OCI-LY1 (cell line): ENCODE results near the gene GPR148.

Experiments used
- H2AFZ ChIP-seq: fragments of 200-600 bp; sonication (generic), shearing (Covaris generic); 2 replicates; pipeline ENCODE4 v1.6.0; 2014; ENCODE audit warnings: antibody characterized with exemption, mild to moderate bottlenecking, low read length
- H3F3A ChIP-seq: fragments of 200-600 bp; sonication (generic), shearing (Covaris generic); 2 replicates; pipeline ENCODE4 v1.6.0; 2014; ENCODE audit warnings: mild to moderate bottlenecking, antibody characterized with exemption, low read length, moderate library complexity; ENCODE audit not compliant: insufficient read depth
- H3K27ac ChIP-seq: fragments of 200-600 bp; sonication (generic); 2 replicates; pipeline ENCODE4 v1.5.1; 2014; ENCODE audit warnings: low read length, mixed run types, mild to moderate bottlenecking, low read depth; ENCODE audit not compliant: poor library complexity, severe bottlenecking
- H3K27me3 ChIP-seq: fragments of 200-600 bp; sonication (generic); 2 replicates; pipeline ENCODE4 v1.6.0; 2014; ENCODE audit warnings: antibody characterized with exemption, mild to moderate bottlenecking, low read length, moderate library complexity; ENCODE audit not compliant: insufficient read depth
- H3K36me3 ChIP-seq: fragments of 200-600 bp; sonication (generic); 2 replicates; pipeline ENCODE4 v1.6.1; 2014; ENCODE audit warnings: mild to moderate bottlenecking, antibody characterized with exemption, low read length, moderate library complexity, mixed read lengths; ENCODE audit not compliant: insufficient read depth
- H3K4me1 ChIP-seq: fragments of 200-600 bp; sonication (generic); 2 replicates; pipeline ENCODE4 v1.5.1; 2014; ENCODE audit warnings: mild to moderate bottlenecking, low read length, moderate library complexity; ENCODE audit not compliant: insufficient read depth, severe bottlenecking
- H3K4me2 ChIP-seq: fragments of 200-600 bp; sonication (generic), shearing (Covaris generic); 2 replicates; pipeline ENCODE4 v1.6.1; 2014; ENCODE audit warnings: low read length
- H3K4me3 ChIP-seq: fragments of 200-600 bp; sonication (generic); 2 replicates; pipeline ENCODE4 v1.5.1; 2014; ENCODE audit warnings: low read length, low read depth, mild to moderate bottlenecking, mixed read lengths; ENCODE audit not compliant: poor library complexity, severe bottlenecking
- H3K79me2 ChIP-seq: fragments of 200-600 bp; shearing (Covaris generic); 2 replicates; pipeline ENCODE4 v1.6.1; 2016; ENCODE audit warnings: mixed run types, low read length, mixed read lengths; ENCODE audit not compliant: insufficient read depth
- H3K9ac ChIP-seq: fragments of 200-600 bp; sonication (generic), shearing (Covaris generic); 2 replicates; pipeline ENCODE4 v1.6.1; 2014; ENCODE audit warnings: mild to moderate bottlenecking, low read length, mixed read lengths
- H3K9me2 ChIP-seq: fragments of 200-600 bp; sonication (generic), shearing (Covaris generic); 2 replicates; pipeline ENCODE4 v1.6.1; 2014; ENCODE audit warnings: low read depth, mild to moderate bottlenecking, low read length, mixed read lengths
- H3K9me3 ChIP-seq: fragments of 200-600 bp; shearing (Covaris generic); 2 replicates; pipeline ENCODE4 v1.6.1; 2014; ENCODE audit warnings: low read length, mixed read lengths
- H4K20me1 ChIP-seq: fragments of 200-600 bp; sonication (generic), shearing (Covaris generic); 2 replicates; pipeline ENCODE4 v1.6.0; 2016; ENCODE audit warnings: mild to moderate bottlenecking, low read length; ENCODE audit not compliant: insufficient read depth
- CTCF ChIP-seq: fragments of 200-600 bp; sonication (generic), shearing (Covaris generic); IDR thresholded peaks from 2 replicates; pipeline ENCODE4 v1.5.1; 2017; ENCODE audit warnings: mild to moderate bottlenecking, antibody characterized with exemption, low read length, moderate library complexity, mixed read lengths
- EZH2 ChIP-seq: fragments of 200-600 bp; sonication (generic), shearing (Covaris generic); IDR thresholded peaks from 2 replicates; pipeline ENCODE4 v1.8.0; 2017; ENCODE audit warnings: borderline replicate concordance, mixed run types, mild to moderate bottlenecking, antibody characterized with exemption, low read length, moderate library complexity, mixed read lengths

Gene GPR148

DNA sequence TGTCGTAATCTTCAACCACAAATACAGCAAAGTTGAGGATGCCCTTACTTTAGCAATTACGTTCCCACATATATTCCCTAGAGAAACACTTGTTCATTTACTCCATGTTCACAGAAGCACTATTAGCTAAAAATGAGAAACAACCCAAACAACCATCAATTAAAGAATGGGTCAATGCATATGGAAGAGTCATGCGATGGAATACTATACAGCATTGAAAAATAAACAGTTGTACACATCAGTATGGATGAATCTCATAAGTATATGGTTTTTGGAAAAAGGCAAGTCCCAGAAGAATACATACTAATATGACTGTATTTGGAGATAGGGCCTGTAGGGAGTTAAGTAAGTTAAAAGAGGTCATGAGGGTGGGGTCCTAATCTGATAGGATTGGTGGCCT is 6.3 kb downstream of the GPR148 start:
- H3K9ac ChIP-seq, result no peak overlapping the region
- H3K36me3 ChIP-seq, result no peaks in the 10 kb centered on the region
- no peak overlapping the region for H3K4me3 ChIP-seq
- H4K20me1 ChIP-seq, result no peaks in the 10 kb centered on the region
- H2AFZ ChIP-seq, result no peak overlapping the region
- no peaks in the 10 kb centered on the region for H3K9me2 ChIP-seq
- H3K4me2 ChIP-seq, result no peak overlapping the region
- no peaks in the 10 kb centered on the region for H3K9me3 ChIP-seq
- H3K27ac ChIP-seq, result no peak overlapping the region
- no peak for TF ChIP-seq CTCF
- no peak for TF ChIP-seq EZH2
- no peaks in the 10 kb centered on the region for H3K4me1 ChIP-seq
- no peaks in the 10 kb centered on the region for H3K27me3 ChIP-seq
- no peaks in the 10 kb centered on the region for H3F3A ChIP-seq
- no peaks in the 10 kb centered on the region for H3K79me2 ChIP-seq

- Histone ChIP-seq H3K27ac (no peak overlapping the region), H3K36me3 (no peaks in the 10 kb centered on the region), H3K9me2 (no peaks in the 10 kb centered on the region), H3F3A (no peaks in the 10 kb centered on the region), H2AFZ (no peak overlapping the region), H3K9ac (no peak overlapping the region), H3K27me3 (no peaks in the 10 kb centered on the region), H4K20me1 (no peaks in the 10 kb centered on the region), H3K4me3 (no peak overlapping the region), H3K4me1 (no peaks in the 10 kb centered on the region), H3K9me3 (no peaks in the 10 kb centered on the region), H3K4me2 (no peak overlapping the region), H3K79me2 (no peaks in the 10 kb centered on the region)
- TF ChIP-seq EZH2, result no peak
- TF ChIP-seq CTCF, result no peak
Measured at GRCh38 chr2:130736487-130736886, 7.6 kb downstream of the GPR148 start.

GRCh38 chr2:130737592-130737991 is 8.7 kb downstream of the GPR148 start:
- H3F3A ChIP-seq, result no peaks in the 10 kb centered on the region
- H3K79me2 ChIP-seq, result no peaks in the 10 kb centered on the region
- H3K4me2 ChIP-seq, result no peak overlapping the region
- no peak overlapping the region for H2AFZ ChIP-seq
- H3K9me3 ChIP-seq, result no peaks in the 10 kb centered on the region
- no peak overlapping the region for H3K27ac ChIP-seq
- no peaks in the 10 kb centered on the region for H3K36me3 ChIP-seq
- no peaks in the 10 kb centered on the region for H4K20me1 ChIP-seq
- no peaks in the 10 kb centered on the region for H3K9me2 ChIP-seq
- no peaks in the 10 kb centered on the region for H3K4me1 ChIP-seq
- no peak overlapping the region for H3K4me3 ChIP-seq
- no peak overlapping the region for H3K9ac ChIP-seq
- H3K27me3 ChIP-seq, result no peaks in the 10 kb centered on the region
- TF ChIP-seq EZH2 (no peak), CTCF (no peak)
